ENCODE data around the gene LRRC34.

LRRC34 gene

DNA sequence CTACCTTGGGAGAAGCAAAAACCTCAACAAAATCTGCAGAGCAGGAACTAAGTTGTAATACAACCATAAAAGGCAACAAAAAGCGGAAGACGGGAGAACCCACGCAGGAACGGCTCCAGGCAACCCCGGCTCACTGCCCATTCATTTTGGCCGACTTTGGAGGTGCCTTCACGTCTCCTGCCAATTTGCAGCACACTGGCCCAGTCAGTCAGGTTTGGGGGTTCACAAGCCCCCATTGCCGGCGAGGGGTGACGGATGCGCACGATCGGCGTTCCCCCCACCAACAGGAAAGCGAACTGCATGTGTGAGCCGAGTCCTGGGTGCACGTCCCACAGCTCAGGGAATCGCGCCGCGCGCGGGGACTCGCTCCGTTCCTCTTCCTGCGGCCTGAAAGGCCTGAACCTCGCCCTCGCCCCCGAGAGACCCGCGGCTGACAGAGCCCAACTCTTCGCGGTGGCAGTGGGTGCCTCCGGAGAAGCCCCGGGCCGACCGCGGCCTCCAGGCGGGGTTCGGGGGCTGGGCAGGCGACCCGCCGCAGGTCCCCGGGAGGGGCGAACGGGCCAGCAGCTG lies 48.3 kb downstream of the LRRC34 start:
- no peaks in the 10 kb centered on the region for H4K20me1 ChIP-seq

GRCh38 chr3:169760479-169760878 lies 52.2 kb downstream of the LRRC34 start:
- H3K9ac ChIP-seq: no peak overlapping the region
- H3K9me3 ChIP-seq (replicated peaks in 1 of 11): peaks cover 0 to 18% (median 3%) of the 10 kb centered on the region in 11 experiments; a peak in 8 of 22 replicates
- H3K4me2 ChIP-seq: peak overlapping the region in 2 of 11 experiments; percentile 2 to 13; a peak in 2 of 22 replicates
- peaks cover 13 to 36% (median 28%) of the 10 kb centered on the region in 10 experiments for H3K4me1 ChIP-seq
- no peaks in the 10 kb centered on the region for H3K36me3 ChIP-seq
- H3K4me3 ChIP-seq: no peak overlapping the region
- peaks cover 0 to 15% (median 12%) of the 10 kb centered on the region in 11 experiments; a peak in 14 of 22 replicates for H3K27me3 ChIP-seq
- no peak for TF ChIP-seq Cebpa-rat (IDR thresholded peaks at IDR 0.05)
- H3K27ac ChIP-seq: no peak overlapping the region
- H4K20me1 ChIP-seq: no peaks in the 10 kb centered on the region

More for the DNA sequence above, 48.3 kb downstream of the LRRC34 start:
- Histone ChIP-seq H3K4me1 (peaks cover 3 to 25% (median 18%) of the 10 kb centered on the region in 10 experiments), H3K9ac (peak overlapping the region; percentile 85 to 95 (median 91)), H3K36me3 (no peaks in the 10 kb centered on the region), H3K27ac (peak overlapping the region; percentile 85 to 98 (median 92)), H3K9me3 (replicated peaks in 1 of 11) (peaks cover 0 to 23% (median 9%) of the 10 kb centered on the region in 11 experiments; a peak in 10 of 22 replicates), H3K4me2 (peak overlapping the region; percentile 81 to 95 (median 89)), H3K27me3 (peaks cover 0 to 29% (median 14%) of the 10 kb centered on the region in 11 experiments; a peak in 14 of 22 replicates), H3K4me3 (peak overlapping the region; percentile 65 to 81 (median 74))
- no peak for TF ChIP-seq Cebpa-rat (IDR thresholded peaks at IDR 0.05)

GRCh38 chr3:169759256-169759655 lies 53.4 kb downstream of the LRRC34 start:
- Histone ChIP-seq H3K36me3 (no peaks in the 10 kb centered on the region), H3K4me3 (no peak overlapping the region), H3K9me3 (replicated peaks in 1 of 11) (peaks cover 0 to 12% (median 3%) of the 10 kb centered on the region in 11 experiments; a peak in 7 of 22 replicates), H3K4me1 (peaks cover 13 to 36% (median 25%) of the 10 kb centered on the region in 10 experiments; a peak in 19 of 20 replicates), H3K27ac (peak overlapping the region in 1 of 11 experiments; percentile 13; a peak in 1 of 22 replicates), H4K20me1 (no peaks in the 10 kb centered on the region), H3K27me3 (peaks cover 0 to 3% (median 0%) of the 10 kb centered on the region in 11 experiments; a peak in 2 of 22 replicates), H3K9ac (no peak overlapping the region), H3K4me2 (peak overlapping the region; percentile 10 to 63 (median 43); a peak in 21 of 22 replicates)
- no peak for TF ChIP-seq Cebpa-rat (IDR thresholded peaks at IDR 0.05)

DNA sequence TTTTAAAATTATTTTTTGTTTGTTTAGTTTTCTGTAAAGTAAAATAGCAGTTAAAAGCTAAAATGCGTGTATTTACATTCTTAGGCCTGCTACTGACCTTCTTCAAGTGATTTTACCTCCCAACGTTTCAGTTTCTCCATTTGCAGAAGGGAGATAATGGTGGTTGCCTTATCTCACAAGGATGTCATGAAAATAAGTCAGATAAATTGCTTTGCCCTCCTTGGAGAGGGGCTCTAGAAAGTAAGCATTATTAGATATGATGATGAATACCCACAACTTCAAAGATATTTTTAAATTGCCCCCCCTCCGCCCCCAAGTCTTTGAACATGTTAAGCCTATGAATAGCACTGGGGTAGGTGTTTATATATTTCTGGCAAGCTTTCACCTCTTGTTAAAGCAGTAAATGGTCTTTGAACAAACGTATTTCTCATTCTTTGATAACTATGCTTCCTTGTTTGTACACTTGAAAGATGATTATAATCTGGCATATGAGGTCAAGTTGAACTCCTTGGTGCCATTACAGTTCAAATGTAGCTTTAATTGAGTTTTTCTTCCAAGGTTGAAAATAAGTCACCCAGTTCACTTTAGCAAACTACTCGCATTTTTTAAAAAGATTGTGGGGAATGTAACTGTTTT lies 54.2 kb downstream of the LRRC34 start:
- H3K4me2 ChIP-seq: peak overlapping the region in 9 of 11 experiments; percentile 3 to 63 (median 43); a peak in 14 of 22 replicates
- no peaks in the 10 kb centered on the region for H3K36me3 ChIP-seq
- TF ChIP-seq Cebpa-rat (IDR thresholded peaks at IDR 0.05): no peak
- no peak overlapping the region for H3K9ac ChIP-seq
- H3K4me1 ChIP-seq: peaks cover 8 to 28% (median 17%) of the 10 kb centered on the region in 10 experiments; a peak in 19 of 20 replicates
- H3K4me3 ChIP-seq: no peak overlapping the region
- H3K27me3 ChIP-seq: no peaks in the 10 kb centered on the region
- H3K27ac ChIP-seq: no peak overlapping the region
- no peaks in the 10 kb centered on the region for H4K20me1 ChIP-seq
- H3K9me3 ChIP-seq (replicated peaks in 1 of 11): peaks cover 0 to 12% (median 3%) of the 10 kb centered on the region in 11 experiments; a peak in 7 of 22 replicates

DNA sequence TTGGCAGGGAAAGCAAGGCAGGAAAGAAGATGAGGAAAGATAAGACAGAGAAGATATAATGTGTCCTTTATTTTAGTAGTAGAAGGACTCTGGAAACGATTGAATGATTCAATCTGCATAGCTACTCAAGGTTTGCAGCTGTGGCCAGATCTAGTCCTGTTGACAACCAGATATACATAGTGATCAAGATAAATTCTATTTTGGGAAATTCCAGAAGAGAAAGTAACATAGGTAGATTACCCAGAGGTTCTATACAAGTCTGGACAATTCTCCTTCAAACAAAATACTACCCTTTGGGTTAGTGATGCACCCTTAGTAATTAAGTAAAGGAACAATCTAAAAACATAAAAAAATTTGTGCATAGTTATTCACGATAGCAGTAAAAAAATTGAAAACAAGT lies 57.2 kb downstream of the LRRC34 start:
- Histone ChIP-seq H3K27me3 (no peaks in the 10 kb centered on the region), H3K27ac (no peak overlapping the region)
- no peak for TF ChIP-seq Cebpa-rat (IDR thresholded peaks at IDR 0.05)

GRCh38 chr3:169754711-169755110 lies 58.0 kb downstream of the LRRC34 start:
- H3K4me1 ChIP-seq: peaks cover 8 to 15% (median 14%) of the 10 kb centered on the region in 10 experiments; a peak in 19 of 20 replicates
- no peak overlapping the region for H3K9ac ChIP-seq
- no peak overlapping the region for H3K4me2 ChIP-seq
- H3K27ac ChIP-seq: no peak overlapping the region
- TF ChIP-seq Cebpa-rat (IDR thresholded peaks at IDR 0.05): no peak
- no peaks in the 10 kb centered on the region for H3K27me3 ChIP-seq
- no peaks in the 10 kb centered on the region for H4K20me1 ChIP-seq
- H3K9me3 ChIP-seq (replicated peaks in 1 of 11): no peaks in the 10 kb centered on the region
- no peaks in the 10 kb centered on the region for H3K36me3 ChIP-seq
- H3K4me3 ChIP-seq: no peak overlapping the region

More for the DNA sequence above, 57.2 kb downstream of the LRRC34 start:
- Histone ChIP-seq H3K36me3 (no peaks in the 10 kb centered on the region), H3K4me1 (peaks cover 8 to 19% (median 15%) of the 10 kb centered on the region in 10 experiments; a peak in 19 of 20 replicates), H3K9ac (no peak overlapping the region), H4K20me1 (no peaks in the 10 kb centered on the region), H3K4me3 (no peak overlapping the region), H3K9me3 (replicated peaks in 1 of 11) (peaks cover 0 to 6% (median 0%) of the 10 kb centered on the region in 11 experiments; a peak in 3 of 22 replicates), H3K4me2 (no peak overlapping the region)

GRCh38 chr3:169751875-169752274 lies 60.8 kb downstream of the LRRC34 start:
- Histone ChIP-seq H3K36me3 (no peaks in the 10 kb centered on the region), H3K27me3 (no peaks in the 10 kb centered on the region), H3K9me3 (replicated peaks in 1 of 11) (no peaks in the 10 kb centered on the region), H3K9ac (no peak overlapping the region), H3K4me1 (no peaks in the 10 kb centered on the region), H4K20me1 (no peaks in the 10 kb centered on the region), H3K4me3 (no peak overlapping the region), H3K4me2 (no peak overlapping the region), H3K27ac (no peak overlapping the region)
- TF ChIP-seq Cebpa-rat (IDR thresholded peaks at IDR 0.05): no peak

GRCh38 chr3:169750665-169751064 lies 62.0 kb downstream of the LRRC34 start:
- H3K4me3 ChIP-seq: no peak overlapping the region
- no peak for TF ChIP-seq Cebpa-rat (IDR thresholded peaks at IDR 0.05)
- H3K9me3 ChIP-seq (replicated peaks in 1 of 11): no peaks in the 10 kb centered on the region
- no peaks in the 10 kb centered on the region for H4K20me1 ChIP-seq
- no peaks in the 10 kb centered on the region for H3K36me3 ChIP-seq
- no peaks in the 10 kb centered on the region for H3K4me1 ChIP-seq
- H3K9ac ChIP-seq: no peak overlapping the region
- H3K27me3 ChIP-seq: no peaks in the 10 kb centered on the region
- H3K27ac ChIP-seq: no peak overlapping the region
- H3K4me2 ChIP-seq: no peak overlapping the region

DNA sequence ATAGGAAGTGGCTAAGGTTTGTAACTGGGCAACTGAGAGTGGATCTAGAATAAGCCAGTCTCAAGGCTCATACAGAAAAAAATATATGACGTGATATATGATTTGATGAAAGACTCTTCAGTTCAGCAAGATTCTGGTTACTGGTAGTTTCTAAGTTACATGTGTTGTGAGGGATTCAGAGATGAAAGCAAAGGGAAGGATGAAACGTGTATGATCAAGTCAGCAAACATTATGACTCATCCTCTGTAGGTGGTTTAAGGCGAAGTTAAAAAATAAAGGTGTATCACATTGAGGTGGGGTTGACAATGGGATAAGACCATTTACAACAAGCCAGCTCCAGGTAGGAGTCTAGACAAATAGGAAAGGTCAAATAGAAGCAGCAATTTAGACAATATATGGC lies 64.0 kb downstream of the LRRC34 start:
- peaks cover 0 to 2% (median 0%) of the 10 kb centered on the region in 10 experiments; a peak in 2 of 20 replicates for H3K4me1 ChIP-seq
- H3K4me3 ChIP-seq: no peak overlapping the region
- H4K20me1 ChIP-seq: no peaks in the 10 kb centered on the region
- H3K27ac ChIP-seq: no peak overlapping the region
- no peaks in the 10 kb centered on the region for H3K9me3 ChIP-seq (replicated peaks in 1 of 11)
- no peak for TF ChIP-seq Cebpa-rat (IDR thresholded peaks at IDR 0.05)
- H3K4me2 ChIP-seq: no peak overlapping the region
- H3K9ac ChIP-seq: no peak overlapping the region
- no peaks in the 10 kb centered on the region for H3K27me3 ChIP-seq
- no peaks in the 10 kb centered on the region for H3K36me3 ChIP-seq
